Measurements from ENCODE around the gene SEMA4A.

The SEMA4A gene

GRCh38 chr1:156136970-156137483 lies 16.4 kb upstream of the SEMA4A start:
- no peak for DNase-seq

GRCh38 chr1:156138458-156138867 lies 14.9 kb upstream of the SEMA4A start:
- DNase-seq = no peak

GRCh38 chr1:156140879-156141707 lies 12.3 kb upstream of the SEMA4A start:
- no peak for DNase-seq

- no peak for DNase-seq
Observed at GRCh38 chr1:156143765-156144489, 9.5 kb upstream of the SEMA4A start.

DNA sequence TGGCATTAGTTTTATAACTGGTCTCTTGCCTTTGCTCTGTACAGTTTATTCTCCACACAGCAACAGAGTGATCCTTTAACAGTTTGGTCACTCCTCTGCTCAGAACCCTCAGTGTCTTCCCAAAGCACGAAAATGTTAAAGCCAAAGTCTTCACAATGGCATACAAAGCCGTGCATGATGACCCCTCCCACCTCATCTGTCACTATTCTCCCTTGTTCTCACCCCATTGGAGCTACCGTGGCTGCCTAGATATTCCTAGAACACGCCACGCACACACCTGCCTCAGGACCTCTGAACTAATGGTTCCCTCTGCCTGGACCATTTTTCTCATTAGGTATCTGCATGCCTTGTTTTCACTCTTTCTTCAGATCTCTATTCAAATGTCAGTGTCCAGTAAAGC lies 8.6 kb upstream of the SEMA4A start:
- DNase-seq = no peak

GRCh38 chr1:156145650-156146019 lies 7.8 kb upstream of the SEMA4A start:
- DNase-seq = no peak

DNA sequence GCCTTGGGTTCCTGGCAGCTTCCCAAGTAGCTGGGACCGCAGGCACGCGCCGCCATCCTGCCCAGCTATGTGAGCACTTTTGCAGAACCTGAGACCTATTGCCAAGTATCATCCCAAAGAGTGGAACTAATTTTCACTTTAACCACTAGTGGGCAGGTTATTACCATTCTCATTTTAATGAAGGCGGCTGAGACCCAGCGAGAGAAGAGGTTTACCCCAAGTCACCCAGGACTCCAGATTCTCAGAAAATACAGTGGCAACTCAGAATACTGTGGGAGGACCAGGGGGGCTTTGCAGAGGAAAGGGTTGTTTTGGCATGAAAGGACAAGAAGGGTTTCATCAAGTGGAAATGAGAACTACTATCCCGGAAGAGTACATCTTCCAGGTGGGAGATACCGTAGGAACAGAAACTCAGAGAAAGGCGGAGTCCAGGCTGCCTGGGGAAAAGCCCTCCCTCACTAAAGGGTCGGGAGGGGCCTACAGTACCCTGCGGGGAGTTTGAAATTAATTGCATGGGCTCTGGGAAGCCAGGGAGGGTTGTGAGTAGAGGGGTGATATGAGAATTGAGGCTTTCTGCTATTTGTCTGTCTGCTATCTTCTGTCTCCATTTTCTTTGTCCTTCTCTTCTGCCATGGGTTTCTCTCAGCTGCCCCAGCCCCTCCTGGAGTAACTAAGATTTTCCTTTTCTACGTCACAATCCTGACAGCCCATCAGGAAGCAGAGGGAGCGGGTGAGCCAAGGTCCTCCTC lies 7.2 kb upstream of the SEMA4A start:
- DNase-seq = peak; percentile 38 to 50

GRCh38 chr1:156146769-156147405 lies 6.5 kb upstream of the SEMA4A start:
- no peak for DNase-seq

DNA sequence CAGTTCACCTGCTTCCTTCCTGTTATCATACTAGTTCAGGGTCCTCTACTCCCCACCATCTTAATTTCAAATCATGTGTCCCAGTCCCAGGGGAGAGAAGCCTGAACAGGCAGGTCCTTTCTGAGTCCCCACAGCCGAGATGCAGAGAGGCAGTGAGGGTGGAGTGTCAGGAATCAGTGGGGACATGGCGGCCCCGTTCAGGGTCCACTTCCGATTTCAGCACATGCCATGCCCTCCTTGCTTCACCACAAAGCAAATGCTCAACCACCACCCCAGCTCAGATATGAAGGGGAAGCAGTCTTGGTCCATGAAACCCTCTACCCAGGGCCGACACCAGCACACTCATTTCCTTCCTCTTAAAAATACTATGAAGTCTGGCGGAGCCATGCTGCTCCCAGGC lies 5.2 kb upstream of the SEMA4A start:
- DNase-seq = no peak

- no peak for DNase-seq
Observed at GRCh38 chr1:156149374-156150332, 3.7 kb upstream of the SEMA4A start.

DNA sequence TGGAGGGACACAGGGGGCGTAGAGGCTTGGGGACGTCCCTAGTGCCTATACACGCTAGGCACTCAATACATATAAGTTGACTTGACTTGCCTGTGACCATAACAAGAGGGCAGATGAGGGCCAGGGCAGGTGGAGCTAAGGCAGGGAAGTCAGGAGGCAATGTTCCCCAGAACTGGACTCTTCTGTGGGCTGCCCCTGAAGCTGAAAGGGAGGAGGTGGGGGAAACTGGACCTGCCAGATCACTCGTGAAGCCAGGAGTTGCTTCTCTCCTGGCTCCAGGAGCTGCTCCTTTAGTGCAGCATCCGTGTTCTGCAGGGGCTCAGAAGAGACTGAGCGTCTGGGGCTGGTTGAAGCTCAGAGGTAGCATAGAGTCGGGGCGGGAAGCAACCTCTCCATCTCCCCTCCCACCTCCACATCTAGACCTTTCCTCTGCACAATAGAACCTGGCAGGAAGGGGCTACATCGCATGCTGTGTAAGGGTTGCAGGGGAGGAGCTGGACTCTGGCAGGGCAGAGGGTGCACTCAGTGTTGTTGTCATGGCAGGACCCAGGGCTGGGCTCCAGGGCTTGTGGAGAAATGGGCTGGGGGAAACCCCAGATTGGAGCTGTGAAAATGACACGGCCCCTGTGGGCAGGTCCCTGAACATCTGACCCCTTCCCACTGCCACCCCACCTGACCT lies 2.9 kb upstream of the SEMA4A start:
- no peak for DNase-seq

DNA sequence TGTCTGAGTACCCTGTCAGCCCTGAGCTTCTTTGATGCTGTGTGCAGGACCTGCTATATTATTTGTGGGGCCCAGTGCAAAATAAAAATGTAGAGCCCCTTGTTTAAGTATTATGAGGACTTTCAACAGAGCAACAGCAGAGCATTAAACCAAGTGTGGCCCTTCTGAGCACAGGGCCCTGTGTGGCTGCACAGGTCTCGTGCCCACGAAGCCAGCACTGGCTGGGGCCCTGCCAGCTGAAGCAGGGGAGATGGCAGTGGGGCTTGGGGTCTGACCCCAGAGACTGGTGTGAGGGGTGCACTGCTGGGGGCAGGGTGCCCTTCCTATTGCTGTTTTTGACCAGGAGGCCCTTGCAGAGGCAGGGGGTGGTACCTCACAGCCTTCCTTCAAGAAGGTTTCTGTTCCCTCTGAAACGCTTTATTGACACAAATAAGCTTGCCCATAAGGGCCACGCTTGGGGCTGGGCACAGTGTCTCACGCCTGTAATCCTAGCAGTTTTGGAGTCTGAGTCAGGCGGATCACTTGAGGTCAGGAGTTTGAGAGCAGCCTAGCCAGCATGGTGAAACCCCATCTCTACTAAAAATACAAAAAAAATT lies 2.2 kb upstream of the SEMA4A start:
- DNase-seq = no peak

- DNase-seq = no peak
Observed at GRCh38 chr1:156152628-156153027, 757 bp upstream of the SEMA4A start.

DNA sequence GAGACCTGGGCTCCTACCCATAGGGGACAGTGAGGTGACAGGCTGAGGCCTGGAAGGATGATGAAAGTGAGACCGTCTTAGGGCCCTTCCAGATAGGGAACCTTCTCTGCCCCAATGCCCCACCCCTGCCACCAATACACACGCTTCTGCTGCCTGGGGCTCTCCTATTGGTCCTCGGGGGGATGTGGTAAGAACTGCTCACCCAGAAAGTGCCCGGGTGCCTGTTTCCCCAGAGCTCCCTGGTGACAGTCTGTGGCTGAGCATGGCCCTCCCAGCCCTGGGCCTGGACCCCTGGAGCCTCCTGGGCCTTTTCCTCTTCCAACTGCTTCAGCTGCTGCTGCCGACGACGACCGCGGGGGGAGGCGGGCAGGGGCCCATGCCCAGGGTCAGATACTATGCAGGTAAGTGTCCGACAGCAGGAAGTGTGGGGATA lies 948 bp downstream of the SEMA4A start:
- DNase-seq = no peak

DNA sequence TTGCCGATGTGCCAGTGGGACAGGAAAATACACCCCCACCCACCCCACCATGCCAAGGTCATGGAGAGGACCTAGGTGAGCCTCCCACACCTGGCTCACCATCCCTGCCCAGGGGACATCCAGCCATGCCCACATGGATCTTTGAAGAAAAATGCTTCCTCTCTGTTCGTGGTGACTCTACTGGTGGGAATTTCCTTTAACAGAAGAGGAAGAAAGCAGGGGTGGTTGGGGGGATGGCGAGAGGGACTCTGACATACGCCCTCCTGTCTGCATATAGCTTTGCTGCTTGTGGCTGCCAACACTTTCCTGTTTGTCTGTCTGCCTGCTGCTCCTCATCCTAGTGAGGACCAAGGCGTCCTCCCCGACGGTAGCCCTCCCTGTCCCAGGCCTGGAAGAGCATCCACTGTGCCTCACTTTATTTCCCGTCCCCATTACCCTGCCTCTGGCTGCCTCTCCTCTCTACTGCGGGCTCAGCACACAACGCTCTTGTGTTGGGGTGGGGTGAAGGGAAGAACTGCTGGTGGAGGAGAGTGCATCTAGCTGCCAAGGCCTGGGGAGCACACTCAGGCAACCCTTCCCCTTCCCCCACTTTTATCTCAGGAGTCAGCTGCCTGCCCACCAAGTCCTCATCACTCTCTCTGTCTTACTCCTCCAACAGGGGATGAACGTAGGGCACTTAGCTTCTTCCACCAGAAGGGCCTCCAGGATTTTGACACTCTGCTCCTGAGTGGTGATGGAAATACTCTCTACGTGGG lies 2.5 kb downstream of the SEMA4A start:
- no peak for DNase-seq

GRCh38 chr1:156157506-156157905 lies 4.1 kb downstream of the SEMA4A start:
- no peak for DNase-seq

GRCh38 chr1:156157966-156158365 lies 4.6 kb downstream of the SEMA4A start:
- no peak for DNase-seq

GRCh38 chr1:156160000-156160742 lies 6.8 kb downstream of the SEMA4A start:
- no peak for DNase-seq

- peak; percentile 64 to 73 for DNase-seq
Observed at GRCh38 chr1:156160743-156161171, 7.4 kb downstream of the SEMA4A start.
